Endodermal cell (in vitro differentiated cells): ENCODE results near the gene CCDC51. TPM values are rescaled to one million over a fixed set of nuclear protein-coding genes. Genes with fewer than 3 reads are reported as not detected.

ENCODE experiments used
- DNase-seq: peaks from one replicate; pipeline ENCODE4 v3.0.0-alpha.2; 2017
- H3K27ac ChIP-seq: 2 replicates; pipeline ENCODE4 v1.5.1; 2013; ENCODE audit warnings: mild to moderate bottlenecking, low read depth, low read length, moderate library complexity
- H3K27me3 ChIP-seq: 2 replicates; pipeline ENCODE4 v1.6.1; 2013; ENCODE audit warnings: mild to moderate bottlenecking, low read length, moderate library complexity; ENCODE audit not compliant: insufficient read depth, control insufficient read depth, poor library complexity, severe bottlenecking
- H3K36me3 ChIP-seq: 2 replicates; pipeline ENCODE4 v1.7.0; 2013; ENCODE audit warnings: mild to moderate bottlenecking, low read length, moderate library complexity; ENCODE audit not compliant: control insufficient read depth, insufficient read depth
- H3K4me1 ChIP-seq: one replicate; pipeline ENCODE4 v1.7.0; 2013; ENCODE audit warnings: low read length; ENCODE audit not compliant: control insufficient read depth, insufficient read depth
- H3K4me3 ChIP-seq: 2 replicates; pipeline ENCODE4 v1.5.1; 2013; ENCODE audit warnings: mild to moderate bottlenecking, low read length, moderate library complexity
- H3K9ac ChIP-seq: 2 replicates; pipeline ENCODE4 v1.6.1; 2013; ENCODE audit warnings: mild to moderate bottlenecking, low read length, moderate library complexity; ENCODE audit not compliant: poor library complexity, severe bottlenecking; ENCODE audit errors: extremely low read depth
- H3K9me3 ChIP-seq: 2 replicates; pipeline ENCODE4 v1.6.1; 2013; ENCODE audit warnings: mild to moderate bottlenecking, low read length, moderate library complexity; ENCODE audit not compliant: control insufficient read depth
- H3K27ac Mint-ChIP-seq: 2 replicates; pipeline ENCODE4 v1.8.0; 2020; ENCODE audit warnings: mixed read lengths
- H3K27me3 Mint-ChIP-seq: 2 replicates; pipeline ENCODE4 v1.8.0; 2021; ENCODE audit warnings: mild to moderate bottlenecking, mixed read lengths; ENCODE audit not compliant: insufficient read depth
- H3K36me3 Mint-ChIP-seq: 2 replicates; pipeline ENCODE4 v1.8.0; 2020; ENCODE audit warnings: low read depth, mixed read lengths
- H3K4me1 Mint-ChIP-seq: 2 replicates; pipeline ENCODE4 v1.8.0; 2020; ENCODE audit warnings: mixed read lengths
- H3K4me3 Mint-ChIP-seq: 2 replicates; pipeline ENCODE4 v1.8.0; 2020; ENCODE audit warnings: mild to moderate bottlenecking, moderate library complexity, mixed read lengths
- H3K9me3 Mint-ChIP-seq: 2 replicates; pipeline ENCODE4 v1.8.0; 2020; ENCODE audit warnings: mild to moderate bottlenecking, mixed read lengths
- total RNA-seq, 2 donors: library from RNA; stranded (reverse); fragmentation: NEBNext Ultra II Directional in 1 of 2; extraction: Animal tissue kit (Norgen Biotek cat#: 25700) in 1 of 2; gene quantifications; 2 replicates in 1 of 2; 3 replicates in 1 of 2; pipeline ENCODE4 v1.2.1, GENCODE V29; 2021
- TF ChIP-seq, protein P1 (sequence below): fragments of 200-600 bp; sonication (generic); conservative IDR thresholded peaks from 2 replicates; pipeline ENCODE4 v1.5.0; 2021; ENCODE audit warnings: antibody characterized with exemption, mild to moderate bottlenecking

CCDC51 gene
- total RNA-seq, 2 donors from 2014 or later: 14.5 to 14.6 TPM

DNA sequence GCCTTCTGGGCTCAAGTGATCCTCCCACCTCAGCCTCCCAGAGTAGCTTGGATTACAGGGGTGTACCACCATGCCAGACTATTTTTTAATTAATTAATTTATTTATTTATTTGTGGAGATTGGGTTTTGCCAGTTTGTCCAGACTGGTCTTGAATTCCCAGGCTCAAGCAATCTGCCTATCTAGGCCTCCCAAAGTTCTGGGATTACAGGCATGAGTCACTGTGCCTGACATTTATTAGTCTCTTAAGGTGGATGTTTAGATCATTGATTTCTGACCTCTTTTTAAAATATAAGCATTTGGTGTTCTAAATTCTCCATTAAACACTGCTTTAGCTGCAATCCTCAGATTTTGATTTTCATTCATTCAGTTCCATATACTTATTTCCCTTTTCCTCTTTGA, 52.3 kb downstream of the CCDC51 start:
- H3K36me3 Mint-ChIP-seq: no peaks in the 10 kb centered on the region
- H3K9me3 Mint-ChIP-seq: no peaks in the 10 kb centered on the region
- peaks cover 10% of the 10 kb centered on the region for H3K27me3 Mint-ChIP-seq
- no peak overlapping the region for H3K4me3 Mint-ChIP-seq
- Histone ChIP-seq H3K36me3 (no peaks in the 10 kb centered on the region), H3K4me3 (no peak overlapping the region), H3K27ac (no peak overlapping the region), H3K27me3 (no peaks in the 10 kb centered on the region), H3K9me3 (no peaks in the 10 kb centered on the region), H3K9ac (no peak overlapping the region), H3K4me1 (no peaks in the 10 kb centered on the region)
- no peak overlapping the region for H3K27ac Mint-ChIP-seq
- TF ChIP-seq, protein P1, sequence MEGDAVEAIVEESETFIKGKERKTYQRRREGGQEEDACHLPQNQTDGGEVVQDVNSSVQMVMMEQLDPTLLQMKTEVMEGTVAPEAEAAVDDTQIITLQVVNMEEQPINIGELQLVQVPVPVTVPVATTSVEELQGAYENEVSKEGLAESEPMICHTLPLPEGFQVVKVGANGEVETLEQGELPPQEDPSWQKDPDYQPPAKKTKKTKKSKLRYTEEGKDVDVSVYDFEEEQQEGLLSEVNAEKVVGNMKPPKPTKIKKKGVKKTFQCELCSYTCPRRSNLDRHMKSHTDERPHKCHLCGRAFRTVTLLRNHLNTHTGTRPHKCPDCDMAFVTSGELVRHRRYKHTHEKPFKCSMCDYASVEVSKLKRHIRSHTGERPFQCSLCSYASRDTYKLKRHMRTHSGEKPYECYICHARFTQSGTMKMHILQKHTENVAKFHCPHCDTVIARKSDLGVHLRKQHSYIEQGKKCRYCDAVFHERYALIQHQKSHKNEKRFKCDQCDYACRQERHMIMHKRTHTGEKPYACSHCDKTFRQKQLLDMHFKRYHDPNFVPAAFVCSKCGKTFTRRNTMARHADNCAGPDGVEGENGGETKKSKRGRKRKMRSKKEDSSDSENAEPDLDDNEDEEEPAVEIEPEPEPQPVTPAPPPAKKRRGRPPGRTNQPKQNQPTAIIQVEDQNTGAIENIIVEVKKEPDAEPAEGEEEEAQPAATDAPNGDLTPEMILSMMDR: no peak
- no peaks in the 10 kb centered on the region for H3K4me1 Mint-ChIP-seq
- no peak for DNase-seq

Other genes starting within 250 kb of the CCDC51 start
- not detected for gene CAMP, start 216.6 kb downstream of the CCDC51 start, total RNA-seq
- gene ZNF589, start 199.0 kb downstream of the CCDC51 start, total RNA-seq: 10 to 100 TPM; 39.0 to 44.3 TPM
- 10 to 100 TPM; 27.7 to 30.2 TPM for gene NME6, start 138.8 kb downstream of the CCDC51 start, total RNA-seq
- gene SPINK8, start 106.5 kb downstream of the CCDC51 start, total RNA-seq: not detected
- 1 to 10 TPM in 1 of 2 donors, under 1 TPM in 1; 0.13 to 1.4 TPM for gene FBXW12, start 67.9 kb downstream of the CCDC51 start, total RNA-seq
- gene PLXNB1, start 10.0 kb downstream of the CCDC51 start, total RNA-seq: 100 to 1,000 TPM; 175 to 216 TPM
- gene TMA7, start 138 bp upstream of the CCDC51 start, total RNA-seq: 100 to 1,000 TPM; 290 to 326 TPM
- 10 to 100 TPM; 11.7 to 16.1 TPM for gene ATRIP, start 6.6 kb upstream of the CCDC51 start, total RNA-seq
- gene SHISA5, start 64.1 kb upstream of the CCDC51 start, total RNA-seq: 100 to 1,000 TPM; 192 to 193 TPM
- 10 to 100 TPM; 12.6 to 19.0 TPM for gene PFKFB4, start 116.7 kb upstream of the CCDC51 start, total RNA-seq
- not detected for gene UCN2, start 123.7 kb upstream of the CCDC51 start, total RNA-seq
- gene COL7A1, start 155.2 kb upstream of the CCDC51 start, total RNA-seq: 10 to 100 TPM; 15.7 to 16.6 TPM
- gene UQCRC1, start 169.5 kb upstream of the CCDC51 start, total RNA-seq: 100 to 1,000 TPM; 231 to 289 TPM
- gene TMEM89, start 181.7 kb upstream of the CCDC51 start, total RNA-seq: under 1 TPM in 1 of 2 donors, not detected in 1; 0.57 TPM
- gene SLC26A6, start 195.3 kb upstream of the CCDC51 start, total RNA-seq: 10 to 100 TPM; 65.1 to 75.6 TPM
- 10 to 100 TPM; 20.7 to 30.1 TPM for gene CELSR3, start 222.8 kb upstream of the CCDC51 start, total RNA-seq
- gene NCKIPSD, start 245.8 kb upstream of the CCDC51 start, total RNA-seq: 10 to 100 TPM; 30.9 to 32.5 TPM